PFSK-1 (cell line): ENCODE data around the gene ELANE.

Experiments
- FOXP2 ChIP-seq: optimal IDR thresholded peaks from 2 replicates; pipeline ENCODE3; 2011; ENCODE audit warnings: borderline replicate concordance, control low read depth, inconsistent platforms; ENCODE audit not compliant: insufficient read depth; ENCODE audit errors: extremely low read length, extremely low read depth
- POLR2AphosphoS5 ChIP-seq: IDR thresholded peaks from 2 replicates; pipeline ENCODE4 v1.6.1; 2012; ENCODE audit warnings: low read depth, mild to moderate bottlenecking, control low read depth, low read length, moderate library complexity
- SIN3A ChIP-seq: IDR thresholded peaks from 2 replicates; pipeline ENCODE4 v1.6.1; 2012; ENCODE audit warnings: mild to moderate bottlenecking, low read length, moderate library complexity, borderline replicate concordance; ENCODE audit not compliant: insufficient read depth
- TF ChIP-seq, protein P1 (sequence below), 2 experiments: IDR thresholded peaks; 2 replicates each; pipeline versions ENCODE4 v1.6.1 to v1.8.0; 2011 to 2012; ENCODE audit warnings: low read depth in 2 of 2, low read length in 2 of 2, control low read depth in 1 of 2, inconsistent platforms in 1 of 2, mild to moderate bottlenecking in 1 of 2, moderate library complexity in 1 of 2; ENCODE audit not compliant: insufficient read depth in 1 of 2

GRCh38 chr19:887072-887471 is 35.0 kb downstream of the ELANE start:
- TF ChIP-seq SIN3A (no peak), FOXP2 (no peak), POLR2AphosphoS5 (no peak)
- TF ChIP-seq, protein P1, sequence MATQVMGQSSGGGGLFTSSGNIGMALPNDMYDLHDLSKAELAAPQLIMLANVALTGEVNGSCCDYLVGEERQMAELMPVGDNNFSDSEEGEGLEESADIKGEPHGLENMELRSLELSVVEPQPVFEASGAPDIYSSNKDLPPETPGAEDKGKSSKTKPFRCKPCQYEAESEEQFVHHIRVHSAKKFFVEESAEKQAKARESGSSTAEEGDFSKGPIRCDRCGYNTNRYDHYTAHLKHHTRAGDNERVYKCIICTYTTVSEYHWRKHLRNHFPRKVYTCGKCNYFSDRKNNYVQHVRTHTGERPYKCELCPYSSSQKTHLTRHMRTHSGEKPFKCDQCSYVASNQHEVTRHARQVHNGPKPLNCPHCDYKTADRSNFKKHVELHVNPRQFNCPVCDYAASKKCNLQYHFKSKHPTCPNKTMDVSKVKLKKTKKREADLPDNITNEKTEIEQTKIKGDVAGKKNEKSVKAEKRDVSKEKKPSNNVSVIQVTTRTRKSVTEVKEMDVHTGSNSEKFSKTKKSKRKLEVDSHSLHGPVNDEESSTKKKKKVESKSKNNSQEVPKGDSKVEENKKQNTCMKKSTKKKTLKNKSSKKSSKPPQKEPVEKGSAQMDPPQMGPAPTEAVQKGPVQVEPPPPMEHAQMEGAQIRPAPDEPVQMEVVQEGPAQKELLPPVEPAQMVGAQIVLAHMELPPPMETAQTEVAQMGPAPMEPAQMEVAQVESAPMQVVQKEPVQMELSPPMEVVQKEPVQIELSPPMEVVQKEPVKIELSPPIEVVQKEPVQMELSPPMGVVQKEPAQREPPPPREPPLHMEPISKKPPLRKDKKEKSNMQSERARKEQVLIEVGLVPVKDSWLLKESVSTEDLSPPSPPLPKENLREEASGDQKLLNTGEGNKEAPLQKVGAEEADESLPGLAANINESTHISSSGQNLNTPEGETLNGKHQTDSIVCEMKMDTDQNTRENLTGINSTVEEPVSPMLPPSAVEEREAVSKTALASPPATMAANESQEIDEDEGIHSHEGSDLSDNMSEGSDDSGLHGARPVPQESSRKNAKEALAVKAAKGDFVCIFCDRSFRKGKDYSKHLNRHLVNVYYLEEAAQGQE (IDR thresholded peaks at IDR 0.05; ENCODE audit: insufficient read depth in 1 of 2, low read depth in 2 of 2, low read length in 2 of 2) = no peak
